ENCODE measurements around the gene CPPED1.

The CPPED1 gene

GRCh38 chr16:12754824-12755543, 48.7 kb downstream of the CPPED1 start:
- Mint-ChIP-seq H3K27me3 (no peaks in the 10 kb centered on the region), H3K27ac (no peak overlapping the region), H3K4me1 (ENCODE audit: low read depth in 2 of 2) (peaks cover 17 to 20% of the 10 kb centered on the region in 2 donors), H3K36me3 (ENCODE audit: insufficient read depth) (no peaks in the 10 kb centered on the region), H3K9me3 (no peaks in the 10 kb centered on the region), H3K4me3 (no peak overlapping the region)
- no peak for ATAC-seq (replicated peaks)
- DNase-seq: no peak

DNA sequence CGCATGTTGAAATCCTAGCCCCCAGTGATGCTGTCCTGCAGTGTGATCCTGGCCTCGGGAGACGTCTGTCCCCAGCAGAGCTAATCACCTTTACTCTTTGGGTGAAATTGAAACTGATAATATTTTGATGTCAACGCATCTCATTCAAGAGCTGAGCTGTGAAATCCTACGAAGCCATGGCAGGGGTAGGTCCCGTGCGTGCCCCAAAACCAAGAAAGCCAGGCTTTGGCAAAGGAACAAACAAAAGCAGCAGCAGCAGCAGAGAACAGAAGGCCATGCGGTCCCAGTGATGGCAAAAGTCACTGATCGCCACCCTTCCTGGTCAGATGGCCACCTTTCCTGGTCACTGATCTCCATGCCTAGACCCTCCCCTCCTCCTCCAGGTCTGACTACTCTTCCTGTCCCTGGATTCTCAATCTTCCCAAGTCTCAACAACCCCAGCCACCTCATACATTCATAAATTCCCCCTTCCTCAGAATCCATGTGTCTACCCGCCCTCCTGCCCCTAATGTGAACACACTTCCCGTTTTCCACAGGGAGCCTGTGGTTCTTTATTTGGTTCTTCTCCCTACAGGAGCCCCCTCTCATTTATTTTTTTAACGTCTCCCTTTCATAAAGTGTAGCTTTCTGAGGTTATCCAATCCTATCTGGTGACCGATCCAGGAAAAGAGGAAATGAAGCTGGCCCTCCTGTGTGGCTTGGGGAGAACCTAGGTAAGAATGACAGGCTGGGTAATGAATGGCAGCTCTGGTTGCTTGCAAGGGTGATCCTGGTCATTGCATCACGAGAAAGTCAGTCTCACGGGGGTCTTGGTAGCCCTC, 50.3 kb downstream of the CPPED1 start:
- Mint-ChIP-seq H3K36me3 (ENCODE audit: insufficient read depth) (peaks cover 2% of the 10 kb centered on the region), H3K4me3 (peak overlapping the region in 1 of 2 donors; percentile 37), H3K9me3 (no peaks in the 10 kb centered on the region), H3K27me3 (no peaks in the 10 kb centered on the region), H3K4me1 (ENCODE audit: low read depth in 2 of 2) (peaks cover 18 to 26% of the 10 kb centered on the region in 2 donors), H3K27ac (peak overlapping the region; percentile 35 to 49)
- ATAC-seq (replicated peaks) (no peak), DNase-seq (no peak)

- H3K36me3 Mint-ChIP-seq (ENCODE audit: insufficient read depth): peaks cover 2% of the 10 kb centered on the region
- H3K4me3 Mint-ChIP-seq: no peak overlapping the region
- H3K27ac Mint-ChIP-seq: peak overlapping the region in 1 of 2 donors; percentile 41
- DNase-seq (no peak), ATAC-seq (replicated peaks) (no peak)
- no peaks in the 10 kb centered on the region for H3K9me3 Mint-ChIP-seq
- H3K4me1 Mint-ChIP-seq (ENCODE audit: low read depth in 2 of 2): peaks cover 18 to 26% of the 10 kb centered on the region in 2 donors
- H3K27me3 Mint-ChIP-seq: no peaks in the 10 kb centered on the region
Observed at GRCh38 chr16:12752159-12752558, 51.5 kb downstream of the CPPED1 start.

GRCh38 chr16:12750554-12750918, 53.2 kb downstream of the CPPED1 start:
- Mint-ChIP-seq H3K36me3 (ENCODE audit: insufficient read depth) (peaks cover 2% of the 10 kb centered on the region), H3K27ac (peak overlapping the region; percentile 66 to 75), H3K4me3 (peak overlapping the region; percentile 55 to 58), H3K27me3 (no peaks in the 10 kb centered on the region), H3K9me3 (no peaks in the 10 kb centered on the region), H3K4me1 (ENCODE audit: low read depth in 2 of 2) (peaks cover 21 to 26% of the 10 kb centered on the region in 2 donors)
- peak; percentile 31 for ATAC-seq (replicated peaks)
- peak in 1 of 3 experiments; percentile 2 for DNase-seq

DNA sequence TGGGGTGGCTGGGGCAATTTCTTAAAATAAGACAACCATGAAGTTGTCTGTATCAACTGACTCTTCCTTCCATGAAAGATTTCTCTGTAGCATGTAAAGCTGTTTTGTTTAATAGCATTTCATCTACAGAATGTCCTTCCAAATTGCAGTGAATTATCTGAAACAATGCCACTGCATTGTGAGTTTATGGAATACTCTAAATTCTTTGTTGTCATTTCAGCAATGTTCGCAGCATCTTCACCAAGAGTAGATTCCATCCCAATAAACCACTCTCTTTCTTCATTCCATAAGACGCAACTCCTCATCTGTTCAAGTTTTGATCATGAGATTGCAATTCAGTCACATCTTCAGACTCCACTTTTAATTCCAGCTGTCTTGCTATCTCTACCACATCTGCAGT, 54.6 kb downstream of the CPPED1 start:
- no peak overlapping the region for H3K27ac Mint-ChIP-seq
- ATAC-seq (replicated peaks) (no peak), DNase-seq (no peak)
- no peaks in the 10 kb centered on the region for H3K27me3 Mint-ChIP-seq
- peaks cover 2% of the 10 kb centered on the region for H3K36me3 Mint-ChIP-seq (ENCODE audit: insufficient read depth)
- peaks cover 21 to 26% of the 10 kb centered on the region in 2 donors for H3K4me1 Mint-ChIP-seq (ENCODE audit: low read depth in 2 of 2)
- peaks cover 0 to 3% of the 10 kb centered on the region in 2 donors for H3K9me3 Mint-ChIP-seq
- no peak overlapping the region for H3K4me3 Mint-ChIP-seq

- DNase-seq: no peak
- Mint-ChIP-seq H3K4me1 (ENCODE audit: low read depth in 2 of 2) (peaks cover 18 to 22% of the 10 kb centered on the region in 2 donors), H3K27me3 (no peaks in the 10 kb centered on the region), H3K4me3 (no peak overlapping the region), H3K36me3 (ENCODE audit: insufficient read depth) (peaks cover 2% of the 10 kb centered on the region), H3K9me3 (peaks cover 0 to 3% of the 10 kb centered on the region in 2 donors), H3K27ac (peak overlapping the region in 1 of 2 donors; percentile 22)
- no peak for ATAC-seq (replicated peaks)
Observed at GRCh38 chr16:12747827-12748226, 55.9 kb downstream of the CPPED1 start.

DNA sequence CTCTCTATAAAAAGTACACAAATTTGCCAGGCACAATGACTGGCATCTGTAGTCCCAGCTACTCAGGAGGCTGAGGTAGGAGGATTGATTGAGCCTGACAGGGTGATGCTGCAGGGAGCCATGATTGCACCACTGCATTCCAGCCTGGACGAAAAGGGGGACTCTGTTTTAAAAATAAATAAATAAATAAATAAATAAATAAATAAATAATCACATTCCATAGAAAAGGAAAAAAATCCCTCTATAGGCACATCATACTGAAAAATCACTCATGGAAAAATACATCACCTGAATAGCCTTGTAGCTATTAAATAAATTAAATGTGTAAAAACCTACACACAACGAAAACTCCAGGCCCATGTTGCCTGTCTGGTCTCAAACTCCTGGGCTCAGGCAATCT, 56.4 kb downstream of the CPPED1 start:
- DNase-seq (no peak), ATAC-seq (replicated peaks) (no peak)
- H3K4me3 Mint-ChIP-seq: no peak overlapping the region
- peaks cover 18 to 22% of the 10 kb centered on the region in 2 donors for H3K4me1 Mint-ChIP-seq (ENCODE audit: low read depth in 2 of 2)
- no peak overlapping the region for H3K27ac Mint-ChIP-seq
- no peaks in the 10 kb centered on the region for H3K27me3 Mint-ChIP-seq
- peaks cover 0 to 3% of the 10 kb centered on the region in 2 donors for H3K9me3 Mint-ChIP-seq
- peaks cover 2% of the 10 kb centered on the region for H3K36me3 Mint-ChIP-seq (ENCODE audit: insufficient read depth)

GRCh38 chr16:12744860-12745259, 58.8 kb downstream of the CPPED1 start:
- no peak overlapping the region for H3K27ac Mint-ChIP-seq
- H3K9me3 Mint-ChIP-seq: peaks cover 0 to 3% of the 10 kb centered on the region in 2 donors
- no peaks in the 10 kb centered on the region for H3K27me3 Mint-ChIP-seq
- H3K36me3 Mint-ChIP-seq (ENCODE audit: insufficient read depth): peaks cover 2% of the 10 kb centered on the region
- DNase-seq (no peak), ATAC-seq (replicated peaks) (no peak)
- peaks cover 6 to 8% of the 10 kb centered on the region in 2 donors for H3K4me1 Mint-ChIP-seq (ENCODE audit: low read depth in 2 of 2)
- no peak overlapping the region for H3K4me3 Mint-ChIP-seq

DNA sequence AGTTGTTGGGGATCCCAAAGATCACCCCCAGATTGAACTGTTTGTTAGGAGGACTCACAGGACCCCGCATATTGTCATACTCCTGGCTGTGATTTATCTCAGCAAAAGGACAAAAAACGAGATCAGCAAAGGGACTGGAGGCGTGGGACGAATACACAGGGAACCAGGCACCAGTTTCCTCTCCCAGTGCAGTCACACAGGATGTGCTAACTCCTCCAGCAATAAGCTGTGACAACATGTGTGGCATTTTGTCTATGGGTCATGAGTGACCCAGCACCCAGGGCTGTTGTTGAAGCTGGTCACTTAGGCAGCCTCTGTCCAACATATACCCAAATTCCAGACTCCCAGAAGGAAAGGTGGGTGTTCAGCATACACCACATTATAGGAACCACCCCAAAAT, 60.9 kb downstream of the CPPED1 start:
- H3K4me1 Mint-ChIP-seq (ENCODE audit: low read depth in 2 of 2): peaks cover 0 to 8% of the 10 kb centered on the region in 2 donors
- H3K36me3 Mint-ChIP-seq (ENCODE audit: insufficient read depth): peaks cover 2% of the 10 kb centered on the region
- DNase-seq (no peak), ATAC-seq (replicated peaks) (no peak)
- H3K4me3 Mint-ChIP-seq: no peak overlapping the region
- peaks cover 0 to 7% of the 10 kb centered on the region in 2 donors for H3K9me3 Mint-ChIP-seq
- no peaks in the 10 kb centered on the region for H3K27me3 Mint-ChIP-seq
- no peak overlapping the region for H3K27ac Mint-ChIP-seq

GRCh38 chr16:12740986-12741610, 62.6 kb downstream of the CPPED1 start:
- no peak overlapping the region for H3K4me3 Mint-ChIP-seq
- ATAC-seq (replicated peaks) (no peak), DNase-seq (no peak)
- H3K9me3 Mint-ChIP-seq: peaks cover 0 to 7% of the 10 kb centered on the region in 2 donors
- no peaks in the 10 kb centered on the region for H3K27me3 Mint-ChIP-seq
- no peak overlapping the region for H3K27ac Mint-ChIP-seq
- H3K4me1 Mint-ChIP-seq (ENCODE audit: low read depth in 2 of 2): peaks cover 0 to 5% of the 10 kb centered on the region in 2 donors
- H3K36me3 Mint-ChIP-seq (ENCODE audit: insufficient read depth): peaks cover 2% of the 10 kb centered on the region

GRCh38 chr16:12739738-12740137, 63.9 kb downstream of the CPPED1 start:
- peaks cover 2% of the 10 kb centered on the region for H3K36me3 Mint-ChIP-seq (ENCODE audit: insufficient read depth)
- H3K4me3 Mint-ChIP-seq: no peak overlapping the region
- ATAC-seq (replicated peaks): no peak
- peaks cover 0 to 5% of the 10 kb centered on the region in 2 donors for H3K4me1 Mint-ChIP-seq (ENCODE audit: low read depth in 2 of 2)
- peaks cover 0 to 7% of the 10 kb centered on the region in 2 donors for H3K9me3 Mint-ChIP-seq
- no peak for DNase-seq
- H3K27ac Mint-ChIP-seq: no peak overlapping the region
- no peaks in the 10 kb centered on the region for H3K27me3 Mint-ChIP-seq

- Mint-ChIP-seq H3K27me3 (no peaks in the 10 kb centered on the region), H3K36me3 (ENCODE audit: insufficient read depth) (peaks cover 2% of the 10 kb centered on the region), H3K9me3 (peaks cover 9 to 11% of the 10 kb centered on the region in 2 donors), H3K4me1 (ENCODE audit: low read depth in 2 of 2) (peaks cover 0 to 1% of the 10 kb centered on the region in 2 donors), H3K27ac (no peak overlapping the region), H3K4me3 (no peak overlapping the region)
- DNase-seq (no peak), ATAC-seq (replicated peaks) (no peak)
Observed at GRCh38 chr16:12737563-12737962, 66.1 kb downstream of the CPPED1 start.

- no peak overlapping the region for H3K27ac Mint-ChIP-seq
- ATAC-seq (replicated peaks): no peak
- no peaks in the 10 kb centered on the region for H3K27me3 Mint-ChIP-seq
- DNase-seq: no peak
- peaks cover 2% of the 10 kb centered on the region for H3K36me3 Mint-ChIP-seq (ENCODE audit: insufficient read depth)
- peaks cover 13 to 14% of the 10 kb centered on the region in 2 donors for H3K9me3 Mint-ChIP-seq
- peaks cover 0 to 1% of the 10 kb centered on the region in 2 donors for H3K4me1 Mint-ChIP-seq (ENCODE audit: low read depth in 2 of 2)
- no peak overlapping the region for H3K4me3 Mint-ChIP-seq
Observed at GRCh38 chr16:12735805-12736204, 67.9 kb downstream of the CPPED1 start.

All from effector memory CD8-positive, alpha-beta T cell (primary cell).